ENCODE measurements around the gene FCF1.

GRCh38 chr14:74671789-74672188 lies 41.2 kb upstream of the FCF1 start:
- TF ChIP-seq CC2D1A (IDR thresholded peaks at IDR 0.05) (no peak), CEBPB (tag; IDR thresholded peaks at IDR 0.05) (no peak), CTCF (IDR thresholded peaks at IDR 0.05 in 2 of 3, conservative IDR thresholded peaks at IDR 0.05 in 1 of 3; ENCODE audit: insufficient read depth in 2 of 3, low read depth in 1 of 3, low read length in 3 of 3) (no peak), RAD21 (CRISPR knock-in tag; conservative IDR thresholded peaks at IDR 0.05 in 1 of 2, IDR thresholded peaks at IDR 0.05 in 1 of 2) (no peak), ZMIZ1 (IDR thresholded peaks at IDR 0.05; ENCODE audit: low read depth in 2 of 2, low read length in 2 of 2) (no peak), ZNF140 (CRISPR knock-in tag; IDR thresholded peaks at IDR 0.05) (no peak), ETS1 (conservative IDR thresholded peaks at IDR 0.05; ENCODE audit: control insufficient read depth, low read depth, low read length) (no peak), E2F4 (CRISPR knock-in tag; IDR thresholded peaks at IDR 0.05; ENCODE audit: low read depth) (no peak), KDM1A (IDR thresholded peaks at IDR 0.05) (no peak), KLF16 (IDR thresholded peaks at IDR 0.05) (no peak), RCOR1 (IDR thresholded peaks at IDR 0.05; ENCODE audit: borderline replicate concordance in 1 of 2, low read depth in 2 of 2, low read length in 2 of 2) (no peak), YBX1 (IDR thresholded peaks at IDR 0.05) (no peak), BHLHE40 (IDR thresholded peaks at IDR 0.05; ENCODE audit: low read length) (no peak), SIX5 (IDR thresholded peaks at IDR 0.05; ENCODE audit: borderline replicate concordance in 1 of 2, insufficient read depth in 1 of 2, low read depth in 1 of 2, low read length in 2 of 2) (no peak)
